ENCODE data around the gene VAMP8. TPM values are rescaled to one million over a fixed set of nuclear protein-coding genes. Genes with fewer than 3 reads are reported as not detected.

VAMP8 gene
- total and polyA plus RNA-seq, 2 of the 8 experiments (the other 6 are each of a cell fraction or from before 2014, with no cell fraction given) = 34.4 to 69.7 TPM

DNA sequence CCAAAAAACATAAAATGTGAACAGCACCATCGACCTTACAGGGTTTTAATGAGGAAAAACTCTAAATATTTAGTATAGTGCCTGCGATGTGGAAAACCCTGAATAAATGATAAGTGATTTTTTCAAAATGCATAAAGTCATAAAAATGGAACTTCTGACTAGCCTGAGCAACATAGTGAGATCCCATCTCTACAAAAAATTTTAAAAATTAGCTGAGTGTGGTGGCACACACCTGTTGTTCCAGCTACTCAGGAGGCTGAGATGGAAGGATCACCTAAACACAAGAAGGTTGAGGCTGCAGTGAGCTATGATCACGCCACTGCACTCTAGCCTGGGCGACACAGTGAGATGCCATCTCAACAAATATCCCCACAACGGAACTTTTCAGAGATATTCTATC, 20.3 kb upstream of the VAMP8 start:
- no peaks in the 10 kb centered on the region for H3K4me1 ChIP-seq (replicated peaks in 1 of 4; ENCODE audit: control insufficient read depth in 3 of 4, insufficient read depth in 4 of 4, low read length in 3 of 4)
- H3K9me3 ChIP-seq (ENCODE audit: insufficient read depth in 2 of 2, low read depth in 1 of 2, low read length in 1 of 2) = no peaks in the 10 kb centered on the region
- H4K5ac ChIP-seq (ENCODE audit: insufficient read length, low read depth, low read length) = no peak overlapping the region
- H3K18ac ChIP-seq (ENCODE audit: extremely low read depth, low read length) = no peak overlapping the region
- no peak overlapping the region for H4K8ac ChIP-seq (ENCODE audit: extremely low read depth, insufficient read depth, low read length)
- H3K23ac ChIP-seq (ENCODE audit: insufficient read length) = no peak overlapping the region
- no peak overlapping the region for H3K56ac ChIP-seq (replicated peaks; ENCODE audit: insufficient read length, low read depth, low read length)
- H3K27me3 ChIP-seq (replicated peaks in 1 of 4; ENCODE audit: control insufficient read depth in 3 of 4, extremely low read depth in 1 of 4, insufficient read depth in 3 of 4, low read length in 3 of 4) = no peaks in the 10 kb centered on the region
- no peak overlapping the region for H3K9ac ChIP-seq (replicated peaks in 1 of 4; ENCODE audit: extremely low read depth in 1 of 4, low read depth in 3 of 4, low read length in 3 of 4)
- H4K91ac ChIP-seq (replicated peaks; ENCODE audit: insufficient read length, low read length) = no peak overlapping the region
- DNase-seq (ENCODE audit: low read depth in 1 of 2, low spot score in 2 of 2) = no peak
- no peak overlapping the region for H2BK12ac ChIP-seq (ENCODE audit: low read depth, low read length)
- ChIA-PET CTCF (ENCODE audit: partially characterized antibody) (interaction anchor here (1.1 to 10.1 kb wide), 8 partner anchors 12 to 225 kb away, joined by 3 to 259 read pairs (median 4); partner anchors contain the start of genes MAT2A and SH2D6), POLR2A (ENCODE audit: partially characterized antibody) (interaction anchor here (0.9 to 38.6 kb wide), 3 partner anchors 16 to 125 kb away, joined by 4 to 1889 read pairs (median 803); partner anchors contain the start of genes CAPG, MAT2A and SH2D6)
- no peak overlapping the region for H2AK5ac ChIP-seq (ENCODE audit: low read depth, low read length)
- H3K36me3 ChIP-seq (ENCODE audit: control insufficient read depth in 2 of 4, insufficient read depth in 4 of 4, low read length in 3 of 4) = peaks cover 12 to 33% (median 25%) of the 10 kb centered on the region in 4 experiments
- H4K20me1 ChIP-seq (replicated peaks in 1 of 2; ENCODE audit: control insufficient read depth in 1 of 2, insufficient read depth in 2 of 2, low read length in 2 of 2) = no peaks in the 10 kb centered on the region
- H2BK20ac ChIP-seq (ENCODE audit: low read length) = no peak overlapping the region
- no peak overlapping the region for H3K14ac ChIP-seq (ENCODE audit: insufficient read length)
- 0 out of 2 replicates have a peak, but pooled peaks cover 4% of the 10 kb centered on the region for H3K79me1 ChIP-seq (ENCODE audit: low read depth, low read length)
- H3K4me2 ChIP-seq (ENCODE audit: insufficient read depth in 1 of 2, low read depth in 2 of 2, low read length in 2 of 2) = no peak overlapping the region
- no peak overlapping the region for H3K4me3 ChIP-seq (ENCODE audit: extremely low read depth in 1 of 4, insufficient read depth in 2 of 4, low read depth in 3 of 4, low read length in 4 of 4)
- H3K79me2 ChIP-seq (ENCODE audit: control insufficient read depth in 1 of 2, insufficient read depth in 2 of 2, low read length in 2 of 2) = peaks cover 0 to 18% of the 10 kb centered on the region in 2 experiments; a peak in 2 of 4 replicates
- no peak overlapping the region for H3K4ac ChIP-seq (replicated peaks; ENCODE audit: insufficient read length, low read depth, low read length)
- 90% methylated on average over 5 of the region's 5 CpGs; no CpG with 5 or more reads in 1 of the 2 experiments for WGBS, 2 experiments (ENCODE audit: extremely low coverage in 1 of 2, insufficient coverage in 1 of 2, insufficient read length in 1 of 2, insufficient replicate concordance in 2 of 2, low coverage in 1 of 2, low lambda C conversion rate in 2 of 2, missing lambda C conversion rate in 1 of 2)
- no peak overlapping the region for H2BK5ac ChIP-seq (ENCODE audit: low read depth, low read length)
- H3K27ac ChIP-seq (ENCODE audit: low read depth, low read length) = no peak overlapping the region
- H3K23me2 ChIP-seq (ENCODE audit: low read depth, low read length) = peaks cover 5% of the 10 kb centered on the region
- no peak overlapping the region for H2AFZ ChIP-seq (ENCODE audit: low read length)
- no peak overlapping the region for H2BK120ac ChIP-seq (replicated peaks; ENCODE audit: low read depth, low read length)
- no peak overlapping the region for H2BK15ac ChIP-seq (ENCODE audit: low read length)
- FAIRE-seq = no peak
- TF ChIP-seq RBBP5 (IDR thresholded peaks at IDR 0.05; ENCODE audit: borderline replicate concordance, low read depth, low read length) (no peak), JUN (IDR thresholded peaks at IDR 0.05; ENCODE audit: low read depth, low read length) (no peak), GTF2F1 (IDR thresholded peaks at IDR 0.05; ENCODE audit: borderline replicate concordance, low read depth, low read length) (no peak), CBX8 (IDR thresholded peaks at IDR 0.05; ENCODE audit: borderline replicate concordance, low read depth, low read length) (no peak), HDAC2 (IDR thresholded peaks at IDR 0.05; ENCODE audit: borderline replicate concordance in 1 of 2, low read depth in 2 of 2, low read length in 2 of 2) (no peak), RNF2 (IDR thresholded peaks at IDR 0.05; ENCODE audit: borderline replicate concordance, low read depth, low read length, missing control alignments, poor library complexity, severe bottlenecking) (no peak), POLR2A (IDR thresholded peaks at IDR 0.05; ENCODE audit: control extremely low read depth in 1 of 2, low read depth in 2 of 2, low read length in 2 of 2) (no peak)

Measured in H1 (cell line).